ENCODE data around the gene HSD17B10.
A peak's percentile ranks its signal among the peaks of the same experiment; 100 is the strongest.

The HSD17B10 gene

DNA sequence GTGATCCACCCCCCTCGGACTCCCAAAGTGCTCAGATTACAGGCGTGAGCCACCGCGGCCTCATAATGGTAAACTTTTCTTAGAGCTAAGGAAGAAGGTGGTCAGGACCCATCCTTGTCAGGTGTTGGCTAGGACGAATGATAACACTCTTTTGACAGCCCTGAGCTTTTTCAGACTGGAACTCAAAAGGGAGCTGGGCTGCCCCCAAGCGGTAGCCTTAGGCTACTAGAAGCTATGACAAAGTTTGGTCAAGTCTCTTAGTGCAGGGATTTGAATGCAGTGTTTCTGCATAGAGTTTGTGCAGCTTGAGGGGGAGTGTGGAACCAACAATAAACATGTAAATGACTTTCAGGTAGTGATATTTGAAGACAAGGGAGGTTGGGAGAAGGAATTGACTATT is 11.8 kb upstream of the HSD17B10 start:
- DNase-seq (ENCODE audit: low read depth): peak; percentile 15
- TF ChIP-seq, protein P1, sequence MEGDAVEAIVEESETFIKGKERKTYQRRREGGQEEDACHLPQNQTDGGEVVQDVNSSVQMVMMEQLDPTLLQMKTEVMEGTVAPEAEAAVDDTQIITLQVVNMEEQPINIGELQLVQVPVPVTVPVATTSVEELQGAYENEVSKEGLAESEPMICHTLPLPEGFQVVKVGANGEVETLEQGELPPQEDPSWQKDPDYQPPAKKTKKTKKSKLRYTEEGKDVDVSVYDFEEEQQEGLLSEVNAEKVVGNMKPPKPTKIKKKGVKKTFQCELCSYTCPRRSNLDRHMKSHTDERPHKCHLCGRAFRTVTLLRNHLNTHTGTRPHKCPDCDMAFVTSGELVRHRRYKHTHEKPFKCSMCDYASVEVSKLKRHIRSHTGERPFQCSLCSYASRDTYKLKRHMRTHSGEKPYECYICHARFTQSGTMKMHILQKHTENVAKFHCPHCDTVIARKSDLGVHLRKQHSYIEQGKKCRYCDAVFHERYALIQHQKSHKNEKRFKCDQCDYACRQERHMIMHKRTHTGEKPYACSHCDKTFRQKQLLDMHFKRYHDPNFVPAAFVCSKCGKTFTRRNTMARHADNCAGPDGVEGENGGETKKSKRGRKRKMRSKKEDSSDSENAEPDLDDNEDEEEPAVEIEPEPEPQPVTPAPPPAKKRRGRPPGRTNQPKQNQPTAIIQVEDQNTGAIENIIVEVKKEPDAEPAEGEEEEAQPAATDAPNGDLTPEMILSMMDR (conservative IDR thresholded peaks at IDR 0.05; ENCODE audit: low read length): peak; percentile 68
- H3K4me3 ChIP-seq (ENCODE audit: low read length): no peak overlapping the region

DNA sequence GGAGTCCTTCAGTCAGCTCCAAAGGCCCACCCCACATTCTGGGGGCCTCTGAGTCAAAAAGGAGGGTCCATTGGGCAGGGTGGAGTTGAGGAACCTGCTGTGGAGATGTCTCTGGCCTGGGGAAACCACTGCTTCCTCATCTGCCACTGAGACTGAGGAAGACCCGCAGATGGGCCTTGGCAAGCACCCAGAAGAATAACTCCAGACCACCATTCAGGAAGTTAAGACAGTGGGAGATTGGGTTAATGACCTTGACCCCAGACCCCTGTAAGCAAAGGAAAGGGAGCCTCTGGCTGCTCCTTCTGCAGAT is 8.1 kb upstream of the HSD17B10 start:
- no peak for DNase-seq (ENCODE audit: low read depth)
- no peak overlapping the region for H3K4me3 ChIP-seq (ENCODE audit: low read length)
- TF ChIP-seq, protein P1 (conservative IDR thresholded peaks at IDR 0.05; ENCODE audit: low read length): no peak

DNA sequence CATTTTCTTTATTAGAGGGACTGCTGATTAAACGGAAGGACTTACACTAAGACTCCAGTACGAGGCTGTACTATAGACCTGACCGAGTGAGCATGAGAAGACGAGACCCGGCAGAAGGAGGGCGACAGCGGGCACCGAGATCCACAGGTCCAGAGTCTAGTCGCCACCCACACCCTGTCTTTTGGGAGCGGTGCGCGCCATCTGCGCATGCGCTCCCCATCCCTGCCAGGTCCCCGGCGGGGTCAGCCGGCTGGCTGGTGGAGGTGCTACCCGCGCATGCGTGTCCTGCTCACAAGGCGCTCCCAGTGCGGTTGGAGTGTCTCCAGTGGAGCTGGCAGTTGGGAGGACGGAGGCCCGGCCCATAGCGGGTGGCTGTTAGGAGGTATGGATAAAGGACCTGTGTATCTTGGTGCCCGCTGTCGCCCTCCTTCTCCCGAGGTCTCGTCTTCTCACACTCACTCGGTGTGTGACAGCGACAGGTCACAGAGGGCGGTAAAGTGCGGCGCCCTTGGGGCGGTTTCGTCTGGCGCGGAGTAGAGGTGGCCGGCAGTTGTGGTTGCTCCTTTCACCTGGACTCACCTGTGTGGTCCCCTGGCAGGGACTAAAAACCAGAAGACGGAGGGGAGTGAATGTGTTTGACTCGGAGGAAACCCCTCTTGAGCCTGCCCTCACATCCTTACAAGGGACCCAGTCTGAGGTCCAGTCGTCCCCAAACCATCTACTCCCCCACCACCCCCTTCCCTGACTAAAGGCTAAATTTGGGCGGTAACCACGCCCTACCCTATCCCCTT is 7.6 kb upstream of the HSD17B10 start:
- peak overlapping the region; percentile 56 for H3K4me3 ChIP-seq (ENCODE audit: low read length)
- TF ChIP-seq, protein P1 (conservative IDR thresholded peaks at IDR 0.05; ENCODE audit: low read length): no peak
- DNase-seq (ENCODE audit: low read depth): peak; percentile 60

DNA sequence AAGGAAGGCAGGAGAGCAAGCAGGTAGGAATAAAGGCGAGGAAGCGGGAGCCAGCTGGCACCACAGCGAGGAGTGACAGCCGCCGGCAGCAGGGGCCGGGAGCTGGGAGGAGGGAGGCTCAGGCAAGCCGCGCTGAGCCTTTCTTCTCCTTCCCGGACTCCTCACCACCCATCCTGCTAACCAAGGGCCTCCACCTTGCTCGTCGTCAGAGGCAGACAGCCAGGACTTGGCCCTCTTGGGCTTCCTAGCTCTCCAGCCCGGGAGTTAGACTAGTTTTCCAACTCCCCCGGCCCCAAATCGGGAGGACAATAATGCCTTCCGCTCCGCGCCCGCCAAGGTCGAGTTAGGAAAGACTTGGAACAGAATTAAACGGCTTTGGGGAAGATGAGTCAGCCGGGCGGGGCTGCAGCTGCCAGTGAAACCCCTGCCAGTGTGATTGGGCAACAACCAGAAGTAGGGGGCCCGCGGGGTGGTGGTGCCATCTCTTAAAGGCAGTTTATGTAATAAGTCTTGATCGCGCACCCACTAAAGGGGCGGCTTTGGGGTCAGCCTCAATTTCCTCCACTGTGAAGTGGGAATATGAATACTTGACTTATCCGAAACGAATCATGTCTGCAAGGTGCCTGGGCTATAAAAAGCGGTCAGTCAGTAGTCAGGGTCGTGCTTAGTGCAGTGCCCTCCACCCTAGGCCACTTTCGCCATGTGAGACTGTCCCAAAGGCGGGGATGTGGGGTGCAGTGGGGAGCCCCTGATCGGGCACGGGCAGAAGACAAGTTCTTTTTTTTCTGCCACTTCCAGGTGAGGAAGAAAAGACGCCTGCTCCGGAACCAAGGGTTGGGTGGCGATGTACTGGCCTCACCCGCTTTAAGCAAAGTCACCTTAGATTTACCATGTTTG is 6.7 kb upstream of the HSD17B10 start:
- DNase-seq (ENCODE audit: low read depth): peak; percentile 53
- TF ChIP-seq, protein P1 (conservative IDR thresholded peaks at IDR 0.05; ENCODE audit: low read length): no peak
- peak overlapping the region; percentile 56 for H3K4me3 ChIP-seq (ENCODE audit: low read length)

DNA sequence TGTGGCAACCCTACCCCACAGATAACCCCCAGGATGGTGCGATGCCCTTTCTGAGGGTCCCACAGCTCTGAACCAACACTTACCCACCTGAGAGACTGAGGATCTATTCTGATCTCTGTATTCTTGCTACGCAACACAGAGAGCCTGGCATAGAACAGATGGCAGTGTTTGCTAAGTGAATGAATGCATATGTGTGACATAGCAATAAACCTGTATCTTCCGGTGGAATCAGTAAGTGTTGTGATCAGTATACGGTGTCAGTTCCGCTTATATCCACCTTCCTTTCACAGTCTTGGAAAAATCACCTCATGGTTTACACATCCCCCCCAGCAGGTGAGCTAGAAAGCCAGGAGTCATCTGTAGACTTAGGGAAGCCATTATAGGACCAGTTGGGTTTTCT is 5.9 kb upstream of the HSD17B10 start:
- TF ChIP-seq, protein P1 (conservative IDR thresholded peaks at IDR 0.05; ENCODE audit: low read length): no peak
- DNase-seq (ENCODE audit: low read depth): no peak
- no peak overlapping the region for H3K4me3 ChIP-seq (ENCODE audit: low read length)

DNA sequence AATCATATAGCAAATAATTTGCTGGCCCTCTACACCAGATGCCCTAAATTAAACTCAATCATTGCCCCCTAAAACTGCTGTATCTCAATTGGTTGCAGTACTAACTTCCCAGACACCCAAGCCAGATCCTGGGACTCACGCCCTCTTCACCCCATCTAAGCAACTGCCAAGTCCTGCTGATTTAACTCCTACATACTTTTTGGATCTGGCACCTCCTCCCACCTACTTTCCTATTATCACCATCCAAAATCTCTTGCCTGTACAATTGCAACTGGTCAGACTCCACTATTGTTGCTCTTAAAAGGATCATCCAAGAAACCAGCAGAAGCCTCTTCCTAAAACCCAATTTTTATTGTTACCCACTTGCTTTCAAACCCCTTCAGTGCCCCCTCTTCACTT is 4.7 kb upstream of the HSD17B10 start:
- TF ChIP-seq, protein P1 (conservative IDR thresholded peaks at IDR 0.05; ENCODE audit: low read length): no peak
- no peak overlapping the region for H3K4me3 ChIP-seq (ENCODE audit: low read length)
- no peak for DNase-seq (ENCODE audit: low read depth)

Measured in AG10803 (cell line).